GM18951 (cell line): ENCODE measurements around the gene PPP6R2.
A peak's percentile ranks its signal among the peaks of the same experiment; 100 is the strongest.

ENCODE experiments used
- POLR2A ChIP-seq: IDR thresholded peaks from 4 replicates; pipeline ENCODE4 v1.6.1; 2011; ENCODE audit warnings: mild to moderate bottlenecking; ENCODE audit not compliant: insufficient read length, insufficient read depth; ENCODE audit errors: extremely low read depth
- in situ Hi-C: fragments of 300-500 bp; cut with MboI; formaldehyde crosslinking; loops from one replicate; pipeline ENCODE4 v1.12.0; 2022; ENCODE audit warnings: low sequenced_read_pairs, mixed read lengths, inconsistent platforms; ENCODE audit not compliant: unreplicated experiment

Gene PPP6R2

GRCh38 chr22:50465066-50465930 lies 122.2 kb downstream of the PPP6R2 start:
- in situ Hi-C loops = no loop called here
- no peak for TF ChIP-seq POLR2A

GRCh38 chr22:50467341-50467740 lies 124.2 kb downstream of the PPP6R2 start:
- no peak for TF ChIP-seq POLR2A
- in situ Hi-C loops = no loop called here

- TF ChIP-seq POLR2A = no peak
- in situ Hi-C loops = no loop called here
These were observed 124.8 kb downstream of the PPP6R2 start for GRCh38 chr22:50467773-50468440.

GRCh38 chr22:50468626-50469025 lies 125.5 kb downstream of the PPP6R2 start:
- in situ Hi-C loops = no loop called here
- TF ChIP-seq POLR2A = no peak

- in situ Hi-C loops = no loop called here
These were observed 126.5 kb downstream of the PPP6R2 start for GRCh38 chr22:50469377-50470305.

GRCh38 chr22:50470491-50470890 lies 127.4 kb downstream of the PPP6R2 start:
- no peak for TF ChIP-seq POLR2A
- in situ Hi-C loops = no loop called here

More at GRCh38 chr22:50469377-50470305, 126.5 kb downstream of the PPP6R2 start:
- TF ChIP-seq POLR2A = peak; percentile 61

- in situ Hi-C loops = no loop called here
- no peak for TF ChIP-seq POLR2A
These were observed 128.2 kb downstream of the PPP6R2 start for GRCh38 chr22:50471197-50471847.

GRCh38 chr22:50471962-50472361 lies 128.8 kb downstream of the PPP6R2 start:
- TF ChIP-seq POLR2A = no peak
- in situ Hi-C loops = no loop called here

- in situ Hi-C loops = no loop called here
- no peak for TF ChIP-seq POLR2A
These were observed 130.0 kb downstream of the PPP6R2 start for GRCh38 chr22:50473088-50473487.

GRCh38 chr22:50473855-50474671 lies 130.9 kb downstream of the PPP6R2 start:
- in situ Hi-C loops = no loop called here
- TF ChIP-seq POLR2A = no peak

- peak; percentile 70 for TF ChIP-seq POLR2A
- in situ Hi-C loops = no loop called here
These were observed 131.9 kb downstream of the PPP6R2 start, which contains the start of gene SBF1 for GRCh38 chr22:50474710-50475651. Gene SBF1, minus strand, starts transcription at chr22:50475035. Its CDS starts 195 bp downstream, at chr22:50474840.

- no peak for TF ChIP-seq POLR2A
- in situ Hi-C loops = no loop called here
These were observed 132.5 kb downstream of the PPP6R2 start for GRCh38 chr22:50475652-50476002.
